Ishikawa (cell line): ENCODE data around the gene PCGF5.

Source experiments
- CEBPB ChIP-seq: IDR thresholded peaks from 2 replicates; pipeline ENCODE4 v1.6.1; 2012
- CREB1 ChIP-seq: IDR thresholded peaks from 2 replicates; pipeline ENCODE4 v1.6.1; 2012; ENCODE audit warnings: low read depth
- EGR1 ChIP-seq: IDR thresholded peaks from 2 replicates; pipeline ENCODE4 v1.6.1; 2012
- EP300 ChIP-seq: IDR thresholded peaks from 2 replicates; pipeline ENCODE4 v1.6.1; 2012; ENCODE audit warnings: borderline replicate concordance
- FOXM1 ChIP-seq: IDR thresholded peaks from 2 replicates; pipeline ENCODE4 v1.6.1; 2012; ENCODE audit warnings: low read depth, borderline replicate concordance
- NFIC ChIP-seq: IDR thresholded peaks from 2 replicates; pipeline ENCODE4 v1.6.1; 2012
- RAD21 ChIP-seq: IDR thresholded peaks from 2 replicates; pipeline ENCODE4 v1.6.1; 2012; ENCODE audit warnings: low read depth
- TAF1 ChIP-seq: IDR thresholded peaks from 2 replicates; pipeline ENCODE4 v1.6.1; 2012; ENCODE audit warnings: low read depth, mild to moderate bottlenecking
- TCF12 ChIP-seq: IDR thresholded peaks from 2 replicates; pipeline ENCODE4 v1.6.1; 2012; ENCODE audit warnings: low read depth
- TEAD4 ChIP-seq: IDR thresholded peaks from 2 replicates; pipeline ENCODE4 v1.6.1; 2012
- YY1 ChIP-seq: IDR thresholded peaks from 2 replicates; pipeline ENCODE4 v1.6.1; 2012; ENCODE audit warnings: low read depth
- ZBTB7A ChIP-seq: IDR thresholded peaks from 2 replicates; pipeline ENCODE4 v1.6.1; 2012; ENCODE audit warnings: low read depth
- TF ChIP-seq, protein P1 (sequence below): IDR thresholded peaks from 2 replicates; pipeline ENCODE4 v1.6.1; 2012; ENCODE audit warnings: low read depth, mild to moderate bottlenecking
- TF ChIP-seq, protein P2 (sequence below): IDR thresholded peaks from 2 replicates; pipeline ENCODE4 v1.6.1; 2012
- TF ChIP-seq, protein P3 (sequence below): IDR thresholded peaks from 2 replicates; pipeline ENCODE4 v1.6.1; 2012

The PCGF5 gene

DNA sequence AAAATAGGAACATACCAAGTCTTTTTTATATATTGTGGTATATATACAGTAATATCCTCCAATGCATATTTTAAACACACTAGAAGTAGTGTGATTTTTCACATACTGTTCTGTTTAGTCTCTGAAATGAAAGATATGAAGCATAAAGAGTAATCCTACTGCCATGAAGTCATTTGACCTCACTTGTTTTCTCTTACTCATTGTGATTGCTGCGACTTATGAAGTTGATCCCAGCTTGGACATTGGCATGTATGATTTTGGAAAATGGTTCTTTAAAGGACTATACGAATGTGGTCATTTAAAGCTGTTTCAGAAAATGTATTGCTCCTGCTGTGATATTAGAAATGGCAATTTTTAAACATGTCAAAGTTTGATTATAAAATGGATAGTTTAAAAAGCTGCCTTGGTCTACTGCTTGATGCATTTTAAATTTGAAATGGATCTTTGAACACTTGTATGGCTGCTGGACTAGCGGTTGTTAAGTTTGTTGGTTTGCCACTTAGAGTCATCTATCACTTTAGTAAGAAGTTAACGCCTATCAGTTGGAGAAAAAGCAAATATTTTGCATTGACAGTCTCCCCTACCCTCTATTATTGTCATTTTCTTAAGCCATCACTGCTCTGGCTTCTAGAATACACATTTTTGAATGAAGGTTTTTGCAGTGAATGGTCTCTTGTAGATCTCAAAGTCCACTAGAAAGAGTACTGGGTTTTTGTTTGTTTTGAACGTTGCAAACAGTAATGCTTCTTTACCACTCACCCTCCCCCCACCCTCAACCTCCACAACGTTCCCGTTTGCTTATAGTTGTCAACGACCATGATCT is 881 bp upstream of the PCGF5 start:
- TF ChIP-seq EGR1 = no peak
- TF ChIP-seq ZBTB7A = no peak
- TF ChIP-seq, protein P1, sequence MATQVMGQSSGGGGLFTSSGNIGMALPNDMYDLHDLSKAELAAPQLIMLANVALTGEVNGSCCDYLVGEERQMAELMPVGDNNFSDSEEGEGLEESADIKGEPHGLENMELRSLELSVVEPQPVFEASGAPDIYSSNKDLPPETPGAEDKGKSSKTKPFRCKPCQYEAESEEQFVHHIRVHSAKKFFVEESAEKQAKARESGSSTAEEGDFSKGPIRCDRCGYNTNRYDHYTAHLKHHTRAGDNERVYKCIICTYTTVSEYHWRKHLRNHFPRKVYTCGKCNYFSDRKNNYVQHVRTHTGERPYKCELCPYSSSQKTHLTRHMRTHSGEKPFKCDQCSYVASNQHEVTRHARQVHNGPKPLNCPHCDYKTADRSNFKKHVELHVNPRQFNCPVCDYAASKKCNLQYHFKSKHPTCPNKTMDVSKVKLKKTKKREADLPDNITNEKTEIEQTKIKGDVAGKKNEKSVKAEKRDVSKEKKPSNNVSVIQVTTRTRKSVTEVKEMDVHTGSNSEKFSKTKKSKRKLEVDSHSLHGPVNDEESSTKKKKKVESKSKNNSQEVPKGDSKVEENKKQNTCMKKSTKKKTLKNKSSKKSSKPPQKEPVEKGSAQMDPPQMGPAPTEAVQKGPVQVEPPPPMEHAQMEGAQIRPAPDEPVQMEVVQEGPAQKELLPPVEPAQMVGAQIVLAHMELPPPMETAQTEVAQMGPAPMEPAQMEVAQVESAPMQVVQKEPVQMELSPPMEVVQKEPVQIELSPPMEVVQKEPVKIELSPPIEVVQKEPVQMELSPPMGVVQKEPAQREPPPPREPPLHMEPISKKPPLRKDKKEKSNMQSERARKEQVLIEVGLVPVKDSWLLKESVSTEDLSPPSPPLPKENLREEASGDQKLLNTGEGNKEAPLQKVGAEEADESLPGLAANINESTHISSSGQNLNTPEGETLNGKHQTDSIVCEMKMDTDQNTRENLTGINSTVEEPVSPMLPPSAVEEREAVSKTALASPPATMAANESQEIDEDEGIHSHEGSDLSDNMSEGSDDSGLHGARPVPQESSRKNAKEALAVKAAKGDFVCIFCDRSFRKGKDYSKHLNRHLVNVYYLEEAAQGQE = no peak
- no peak for TF ChIP-seq NFIC
- no peak for TF ChIP-seq YY1
- no peak for TF ChIP-seq TCF12
- TF ChIP-seq CEBPB = no peak
- TF ChIP-seq, protein P2, sequence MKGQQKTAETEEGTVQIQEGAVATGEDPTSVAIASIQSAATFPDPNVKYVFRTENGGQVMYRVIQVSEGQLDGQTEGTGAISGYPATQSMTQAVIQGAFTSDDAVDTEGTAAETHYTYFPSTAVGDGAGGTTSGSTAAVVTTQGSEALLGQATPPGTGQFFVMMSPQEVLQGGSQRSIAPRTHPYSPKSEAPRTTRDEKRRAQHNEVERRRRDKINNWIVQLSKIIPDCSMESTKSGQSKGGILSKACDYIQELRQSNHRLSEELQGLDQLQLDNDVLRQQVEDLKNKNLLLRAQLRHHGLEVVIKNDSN = no peak
- no peak for TF ChIP-seq FOXM1

DNA sequence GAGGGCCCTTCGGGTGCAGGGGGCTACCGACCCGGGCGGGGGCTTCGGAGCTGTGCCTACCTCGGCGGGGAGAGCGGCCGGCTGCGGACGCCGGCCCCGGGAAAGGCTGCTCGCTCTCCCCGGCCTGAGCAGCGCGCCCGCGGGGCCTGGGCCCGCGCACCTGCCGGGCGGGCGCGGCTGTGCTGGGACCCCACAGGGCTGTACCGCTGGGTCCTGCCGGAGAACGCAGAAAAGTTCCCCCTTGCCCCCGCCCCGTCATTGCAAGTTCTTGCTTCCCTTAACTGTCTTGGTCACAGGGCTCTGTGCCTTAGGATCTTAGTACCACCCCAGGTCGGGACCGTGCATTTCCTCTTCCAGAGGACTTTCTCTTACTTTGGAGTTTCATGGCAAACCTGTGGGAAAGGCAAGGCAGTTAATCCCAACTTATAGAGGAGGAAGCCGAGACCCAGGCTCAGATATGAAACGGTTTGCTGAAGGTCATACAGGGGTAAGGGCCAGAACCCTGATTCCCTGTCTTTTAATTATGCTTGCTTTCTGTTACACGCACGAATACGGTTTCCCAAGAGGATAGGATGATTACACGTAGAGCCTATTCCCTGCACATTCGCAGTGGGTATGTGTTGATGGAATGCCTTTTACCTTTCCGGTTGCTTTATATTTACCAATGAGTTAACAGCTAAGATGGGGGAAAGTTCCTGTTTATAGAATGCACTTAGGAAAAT is 652 bp downstream of the PCGF5 start:
- TF ChIP-seq NFIC (no peak), TCF12 (no peak), EGR1 (no peak), ZBTB7A (no peak), CEBPB (no peak), FOXM1 (no peak), RAD21 (no peak), TEAD4 (no peak), CREB1 (no peak), YY1 (no peak)
- TF ChIP-seq, protein P2 = no peak
- TF ChIP-seq, protein P3, sequence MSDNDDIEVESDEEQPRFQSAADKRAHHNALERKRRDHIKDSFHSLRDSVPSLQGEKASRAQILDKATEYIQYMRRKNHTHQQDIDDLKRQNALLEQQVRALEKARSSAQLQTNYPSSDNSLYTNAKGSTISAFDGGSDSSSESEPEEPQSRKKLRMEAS = no peak
- TF ChIP-seq, protein P1 = no peak

DNA sequence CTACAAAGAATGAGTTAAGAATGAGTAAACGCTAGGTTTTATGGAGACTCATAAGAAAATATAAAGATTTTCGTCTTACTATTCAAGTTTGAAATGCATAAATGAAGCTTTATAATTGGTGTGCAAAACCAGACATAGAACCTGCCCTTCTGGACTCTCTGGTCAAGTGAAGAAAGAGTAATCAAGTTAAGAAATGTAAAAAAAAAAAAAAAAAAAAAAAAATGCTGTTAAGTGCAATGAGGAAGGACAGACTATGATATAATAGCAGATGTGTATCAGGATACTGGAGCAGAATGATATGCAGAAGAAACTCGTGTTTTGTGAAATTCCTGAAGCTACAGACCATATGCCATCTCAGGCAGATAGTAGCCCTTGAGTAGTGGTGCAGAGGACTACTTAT is 5.6 kb downstream of the PCGF5 start:
- TF ChIP-seq EGR1 = no peak

DNA sequence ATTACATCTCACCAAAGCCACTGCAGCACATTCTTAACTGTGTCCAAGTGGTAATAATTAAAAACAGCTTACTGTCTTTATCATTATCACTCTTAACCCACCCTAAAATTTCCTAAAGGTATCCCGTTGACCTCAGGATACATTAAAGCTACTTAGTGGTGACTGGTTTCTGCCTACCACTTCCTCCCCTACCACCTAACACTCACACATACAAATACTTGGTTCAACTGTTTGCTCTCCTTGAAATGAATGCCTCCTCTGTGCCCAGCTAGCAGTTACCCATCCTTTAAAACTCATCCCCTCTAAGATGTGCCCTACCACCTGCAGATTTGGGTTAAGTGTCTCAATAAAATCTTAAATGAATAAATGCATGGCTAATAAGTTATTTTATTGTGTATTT is 7.1 kb downstream of the PCGF5 start:
- TF ChIP-seq NFIC = no peak
- no peak for TF ChIP-seq YY1
- TF ChIP-seq, protein P2 = no peak
- TF ChIP-seq FOXM1 = no peak
- no peak for TF ChIP-seq RAD21
- TF ChIP-seq, protein P1 = no peak
- no peak for TF ChIP-seq CREB1
- no peak for TF ChIP-seq CEBPB
- TF ChIP-seq EGR1 = no peak
- no peak for TF ChIP-seq ZBTB7A
- no peak for TF ChIP-seq EP300
- TF ChIP-seq TCF12 = no peak
- TF ChIP-seq TAF1 = no peak
- no peak for TF ChIP-seq TEAD4
- TF ChIP-seq, protein P3 = no peak
